Smooth muscle cell (in vitro differentiated cells): Measurements from ENCODE around the gene IFITM10. TPM values are rescaled to one million over a fixed set of nuclear protein-coding genes. Genes with fewer than 3 reads are reported as not detected.

ENCODE experiments used
- DNase-seq: peaks from one replicate; lab custom pipeline; 2025; ENCODE audit not compliant: unreplicated experiment; lab: John Stamatoyannopoulos, UW
- H2AFZ ChIP-seq: fragments of 200-600 bp; sonication (generic); 2 replicates; pipeline ENCODE4 v1.6.0; 2016; ENCODE audit warnings: antibody characterized with exemption, low read depth, mild to moderate bottlenecking
- H3F3A ChIP-seq: fragments of 200-600 bp; sonication (generic); 2 replicates; pipeline ENCODE4 v1.6.0; 2017; ENCODE audit warnings: antibody characterized with exemption, low read depth
- H3K27ac ChIP-seq: fragments of 200-600 bp; sonication (generic); 2 replicates; pipeline ENCODE4 v1.5.1; 2016; ENCODE audit warnings: low read depth, mild to moderate bottlenecking
- H3K27me3 ChIP-seq: fragments of 200-600 bp; sonication (generic); 2 replicates; pipeline ENCODE4 v1.6.1; 2016; ENCODE audit warnings: low read depth, mild to moderate bottlenecking
- H3K36me3 ChIP-seq: fragments of 200-600 bp; sonication (generic); 2 replicates; pipeline ENCODE4 v1.5.1; 2016; ENCODE audit warnings: low read depth
- H3K4me1 ChIP-seq: fragments of 200-600 bp; sonication (generic); 2 replicates; pipeline ENCODE4 v1.5.1; 2016; ENCODE audit warnings: low read depth
- H3K4me2 ChIP-seq: fragments of 200-600 bp; sonication (generic); 2 replicates; pipeline ENCODE4 v1.6.0; 2016; ENCODE audit warnings: mild to moderate bottlenecking
- H3K4me3 ChIP-seq: fragments of 200-600 bp; sonication (generic); 2 replicates; pipeline ENCODE4 v1.5.1; 2016; ENCODE audit warnings: mild to moderate bottlenecking
- H3K79me2 ChIP-seq: fragments of 200-600 bp; sonication (generic); 2 replicates; pipeline ENCODE4 v1.6.0; 2016; ENCODE audit warnings: low read depth, mild to moderate bottlenecking
- H3K9ac ChIP-seq: fragments of 200-600 bp; sonication (generic); 2 replicates; pipeline ENCODE4 v1.6.0; 2016; ENCODE audit warnings: low read depth
- H3K9me3 ChIP-seq: fragments of 200-600 bp; sonication (generic); replicated peaks from 2 replicates; pipeline ENCODE4 v1.5.1; 2016; ENCODE audit warnings: low read depth
- H4K20me1 ChIP-seq: fragments of 200-600 bp; sonication (generic); 2 replicates; pipeline ENCODE4 v1.6.0; 2016; ENCODE audit warnings: low read depth
- WGBS: methylation state at CpG from one replicate; pipeline ENCODE4 v1.1.7; 2016; ENCODE audit warnings: low lambda C conversion rate; 5-methylcytosine and 5-hydroxymethylcytosine counted together
- polyA plus RNA-seq: library from polyadenylated mRNA; unstranded; fragments of >200 nt; fragmentation: Nextera tagmentation; extraction: Ambion mirVana; gene quantifications from 2 replicates; pipeline ENCODE4 v1.2.1, GENCODE V29; 2016
- total RNA-seq: library from RNA; depleted of rRNA; stranded (reverse); fragments of >200 nt; gene quantifications from 2 replicates; pipeline ENCODE4 v1.2.3, GENCODE V29; 2014
- TF ChIP-seq, protein P1 (sequence below): fragments of 200-600 bp; sonication (generic); IDR thresholded peaks from 2 replicates; pipeline ENCODE4 v1.5.1; 2017; ENCODE audit warnings: borderline replicate concordance, mild to moderate bottlenecking, antibody characterized with exemption; ENCODE audit not compliant: insufficient read depth, poor library complexity, severe bottlenecking

Gene IFITM10
- total and polyA plus RNA-seq, 2 experiments from 2014 or later = 0.49 to 2.2 TPM

GRCh38 chr11:1706634-1707400 lies 43.6 kb downstream of the IFITM10 start:
- Histone ChIP-seq H3K4me1 (peaks cover 8% of the 10 kb centered on the region), H3K36me3 (no peaks in the 10 kb centered on the region), H3K4me3 (no peak overlapping the region), H3K27ac (peak overlapping the region; percentile 85), H3K27me3 (no peaks in the 10 kb centered on the region), H4K20me1 (no peaks in the 10 kb centered on the region), H3K9ac (no peak overlapping the region), H3F3A (peaks cover 23% of the 10 kb centered on the region), H2AFZ (no peak overlapping the region), H3K4me2 (peak overlapping the region; percentile 79), H3K9me3 (no peaks in the 10 kb centered on the region), H3K79me2 (no peaks in the 10 kb centered on the region)
- no peak for DNase-seq
- TF ChIP-seq, protein P1, sequence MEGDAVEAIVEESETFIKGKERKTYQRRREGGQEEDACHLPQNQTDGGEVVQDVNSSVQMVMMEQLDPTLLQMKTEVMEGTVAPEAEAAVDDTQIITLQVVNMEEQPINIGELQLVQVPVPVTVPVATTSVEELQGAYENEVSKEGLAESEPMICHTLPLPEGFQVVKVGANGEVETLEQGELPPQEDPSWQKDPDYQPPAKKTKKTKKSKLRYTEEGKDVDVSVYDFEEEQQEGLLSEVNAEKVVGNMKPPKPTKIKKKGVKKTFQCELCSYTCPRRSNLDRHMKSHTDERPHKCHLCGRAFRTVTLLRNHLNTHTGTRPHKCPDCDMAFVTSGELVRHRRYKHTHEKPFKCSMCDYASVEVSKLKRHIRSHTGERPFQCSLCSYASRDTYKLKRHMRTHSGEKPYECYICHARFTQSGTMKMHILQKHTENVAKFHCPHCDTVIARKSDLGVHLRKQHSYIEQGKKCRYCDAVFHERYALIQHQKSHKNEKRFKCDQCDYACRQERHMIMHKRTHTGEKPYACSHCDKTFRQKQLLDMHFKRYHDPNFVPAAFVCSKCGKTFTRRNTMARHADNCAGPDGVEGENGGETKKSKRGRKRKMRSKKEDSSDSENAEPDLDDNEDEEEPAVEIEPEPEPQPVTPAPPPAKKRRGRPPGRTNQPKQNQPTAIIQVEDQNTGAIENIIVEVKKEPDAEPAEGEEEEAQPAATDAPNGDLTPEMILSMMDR = peak; percentile 34
- 81% methylated on average over 17 of the region's 17 CpGs for WGBS

DNA sequence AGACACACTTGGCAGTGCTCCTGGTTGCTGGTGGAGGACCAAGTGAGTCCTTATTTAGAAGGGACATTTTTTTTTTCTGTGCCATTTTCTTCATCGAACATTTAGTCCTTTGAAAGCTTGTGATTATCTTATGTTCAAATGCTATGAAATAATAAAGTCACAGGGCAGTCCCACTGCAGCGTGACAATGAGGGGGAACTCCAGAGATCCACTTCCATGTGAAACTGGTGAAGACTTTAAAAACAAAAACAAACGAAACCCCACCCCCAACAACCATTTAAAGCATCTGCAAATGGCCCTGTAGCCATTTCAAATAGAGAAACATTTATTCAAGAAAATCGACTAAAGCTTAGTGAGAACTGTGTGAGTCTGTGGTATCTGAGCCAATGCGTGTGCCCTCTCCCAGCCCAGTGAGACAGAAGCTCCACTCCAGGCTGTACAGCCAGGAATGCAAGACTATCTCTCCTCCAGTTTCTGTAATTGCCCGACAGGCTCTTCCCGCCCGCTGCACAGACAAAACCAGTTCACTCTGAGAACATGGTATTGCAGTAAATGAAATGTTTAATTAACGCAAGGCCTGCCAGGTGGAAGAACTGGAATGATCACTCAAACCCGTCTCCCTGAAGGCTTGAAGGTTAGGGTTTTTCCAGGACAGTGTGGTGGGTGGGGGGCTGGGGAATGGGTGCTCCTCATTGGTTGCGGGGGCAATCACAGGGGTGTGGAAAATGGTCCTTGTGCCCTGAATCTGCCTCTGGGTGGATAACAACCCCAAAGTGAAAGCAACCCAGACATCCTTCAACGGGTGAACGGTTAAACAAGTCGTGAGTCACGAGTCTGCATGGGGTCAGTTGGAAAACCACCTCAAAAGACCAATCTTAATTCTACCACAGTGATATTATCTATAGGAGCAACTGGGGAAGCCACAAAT lies 45.0 kb downstream of the IFITM10 start:
- no peak for DNase-seq
- 17% methylated on average over 15 of the region's 15 CpGs for WGBS

GRCh38 chr11:1703146-1703545 lies 47.2 kb downstream of the IFITM10 start:
- TF ChIP-seq, protein P1 = no peak
- no peaks in the 10 kb centered on the region for H3K9me3 ChIP-seq
- H3K4me2 ChIP-seq = no peak overlapping the region
- H3K4me1 ChIP-seq = peaks cover 8% of the 10 kb centered on the region
- no peak overlapping the region for H3K9ac ChIP-seq
- no peaks in the 10 kb centered on the region for H3K79me2 ChIP-seq
- H3K36me3 ChIP-seq = no peaks in the 10 kb centered on the region
- DNase-seq = no peak
- no peaks in the 10 kb centered on the region for H3K27me3 ChIP-seq
- 92% methylated on average over 6 of the region's 6 CpGs for WGBS
- H3F3A ChIP-seq = peaks cover 17% of the 10 kb centered on the region
- H3K27ac ChIP-seq = no peak overlapping the region
- no peaks in the 10 kb centered on the region for H4K20me1 ChIP-seq
- H3K4me3 ChIP-seq = no peak overlapping the region
- no peak overlapping the region for H2AFZ ChIP-seq

More for the DNA sequence above, 45.0 kb downstream of the IFITM10 start:
- peaks cover 8% of the 10 kb centered on the region for H3K4me1 ChIP-seq
- H3K4me2 ChIP-seq = peak overlapping the region; percentile 79
- H3K4me3 ChIP-seq = peak overlapping the region; percentile 31
- H3K9ac ChIP-seq = peak overlapping the region; percentile 35
- no peaks in the 10 kb centered on the region for H4K20me1 ChIP-seq
- no peaks in the 10 kb centered on the region for H3K9me3 ChIP-seq
- H3K36me3 ChIP-seq = no peaks in the 10 kb centered on the region
- H3K79me2 ChIP-seq = no peaks in the 10 kb centered on the region
- H2AFZ ChIP-seq = no peak overlapping the region
- no peaks in the 10 kb centered on the region for H3K27me3 ChIP-seq
- peak overlapping the region; percentile 85 for H3K27ac ChIP-seq
- peaks cover 17% of the 10 kb centered on the region for H3F3A ChIP-seq
- TF ChIP-seq, protein P1 = no peak
